Ishikawa (cell line): ENCODE results near the gene CLDN6.

ENCODE experiments used
- CEBPB ChIP-seq: IDR thresholded peaks from 2 replicates; pipeline ENCODE4 v1.6.1; 2012
- CREB1 ChIP-seq: IDR thresholded peaks from 2 replicates; pipeline ENCODE4 v1.6.1; 2012; ENCODE audit warnings: low read depth
- EGR1 ChIP-seq: IDR thresholded peaks from 2 replicates; pipeline ENCODE4 v1.6.1; 2012
- EP300 ChIP-seq: IDR thresholded peaks from 2 replicates; pipeline ENCODE4 v1.6.1; 2012; ENCODE audit warnings: borderline replicate concordance
- FOXM1 ChIP-seq: IDR thresholded peaks from 2 replicates; pipeline ENCODE4 v1.6.1; 2012; ENCODE audit warnings: low read depth, borderline replicate concordance
- NFIC ChIP-seq: IDR thresholded peaks from 2 replicates; pipeline ENCODE4 v1.6.1; 2012
- RAD21 ChIP-seq: IDR thresholded peaks from 2 replicates; pipeline ENCODE4 v1.6.1; 2012; ENCODE audit warnings: low read depth
- TAF1 ChIP-seq: IDR thresholded peaks from 2 replicates; pipeline ENCODE4 v1.6.1; 2012; ENCODE audit warnings: low read depth, mild to moderate bottlenecking
- TCF12 ChIP-seq: IDR thresholded peaks from 2 replicates; pipeline ENCODE4 v1.6.1; 2012; ENCODE audit warnings: low read depth
- TEAD4 ChIP-seq: IDR thresholded peaks from 2 replicates; pipeline ENCODE4 v1.6.1; 2012
- USF1 ChIP-seq: IDR thresholded peaks from 2 replicates; pipeline ENCODE4 v1.6.1; 2012
- YY1 ChIP-seq: IDR thresholded peaks from 2 replicates; pipeline ENCODE4 v1.6.1; 2012; ENCODE audit warnings: low read depth
- ZBTB7A ChIP-seq: IDR thresholded peaks from 2 replicates; pipeline ENCODE4 v1.6.1; 2012; ENCODE audit warnings: low read depth
- TF ChIP-seq, protein P1 (sequence below): IDR thresholded peaks from 2 replicates; pipeline ENCODE4 v1.6.1; 2012; ENCODE audit warnings: low read depth, mild to moderate bottlenecking
- TF ChIP-seq, protein P2 (sequence below): IDR thresholded peaks from 2 replicates; pipeline ENCODE4 v1.6.1; 2012

Gene CLDN6

GRCh38 chr16:2976201-2976600 is 41.8 kb downstream of the CLDN6 start:
- TF ChIP-seq CEBPB (no peak), TEAD4 (no peak), TCF12 (no peak), ZBTB7A (no peak), USF1 (no peak), CREB1 (no peak), RAD21 (no peak), FOXM1 (no peak), YY1 (no peak), EP300 (no peak), EGR1 (no peak), NFIC (no peak), TAF1 (no peak)
- TF ChIP-seq, protein P1, sequence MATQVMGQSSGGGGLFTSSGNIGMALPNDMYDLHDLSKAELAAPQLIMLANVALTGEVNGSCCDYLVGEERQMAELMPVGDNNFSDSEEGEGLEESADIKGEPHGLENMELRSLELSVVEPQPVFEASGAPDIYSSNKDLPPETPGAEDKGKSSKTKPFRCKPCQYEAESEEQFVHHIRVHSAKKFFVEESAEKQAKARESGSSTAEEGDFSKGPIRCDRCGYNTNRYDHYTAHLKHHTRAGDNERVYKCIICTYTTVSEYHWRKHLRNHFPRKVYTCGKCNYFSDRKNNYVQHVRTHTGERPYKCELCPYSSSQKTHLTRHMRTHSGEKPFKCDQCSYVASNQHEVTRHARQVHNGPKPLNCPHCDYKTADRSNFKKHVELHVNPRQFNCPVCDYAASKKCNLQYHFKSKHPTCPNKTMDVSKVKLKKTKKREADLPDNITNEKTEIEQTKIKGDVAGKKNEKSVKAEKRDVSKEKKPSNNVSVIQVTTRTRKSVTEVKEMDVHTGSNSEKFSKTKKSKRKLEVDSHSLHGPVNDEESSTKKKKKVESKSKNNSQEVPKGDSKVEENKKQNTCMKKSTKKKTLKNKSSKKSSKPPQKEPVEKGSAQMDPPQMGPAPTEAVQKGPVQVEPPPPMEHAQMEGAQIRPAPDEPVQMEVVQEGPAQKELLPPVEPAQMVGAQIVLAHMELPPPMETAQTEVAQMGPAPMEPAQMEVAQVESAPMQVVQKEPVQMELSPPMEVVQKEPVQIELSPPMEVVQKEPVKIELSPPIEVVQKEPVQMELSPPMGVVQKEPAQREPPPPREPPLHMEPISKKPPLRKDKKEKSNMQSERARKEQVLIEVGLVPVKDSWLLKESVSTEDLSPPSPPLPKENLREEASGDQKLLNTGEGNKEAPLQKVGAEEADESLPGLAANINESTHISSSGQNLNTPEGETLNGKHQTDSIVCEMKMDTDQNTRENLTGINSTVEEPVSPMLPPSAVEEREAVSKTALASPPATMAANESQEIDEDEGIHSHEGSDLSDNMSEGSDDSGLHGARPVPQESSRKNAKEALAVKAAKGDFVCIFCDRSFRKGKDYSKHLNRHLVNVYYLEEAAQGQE: no peak
- TF ChIP-seq, protein P2, sequence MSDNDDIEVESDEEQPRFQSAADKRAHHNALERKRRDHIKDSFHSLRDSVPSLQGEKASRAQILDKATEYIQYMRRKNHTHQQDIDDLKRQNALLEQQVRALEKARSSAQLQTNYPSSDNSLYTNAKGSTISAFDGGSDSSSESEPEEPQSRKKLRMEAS: no peak

- TF ChIP-seq ZBTB7A: no peak
- TF ChIP-seq NFIC: no peak
- TF ChIP-seq TCF12: no peak
Measured at GRCh38 chr16:2975161-2975795, 42.7 kb downstream of the CLDN6 start.

GRCh38 chr16:2974319-2975056 is 43.5 kb downstream of the CLDN6 start:
- TF ChIP-seq, protein P1: no peak
- TF ChIP-seq USF1 (no peak), ZBTB7A (no peak), EP300 (no peak), TEAD4 (no peak), YY1 (no peak), CEBPB (no peak), CREB1 (no peak), FOXM1 (no peak)
- TF ChIP-seq, protein P2: no peak

DNA sequence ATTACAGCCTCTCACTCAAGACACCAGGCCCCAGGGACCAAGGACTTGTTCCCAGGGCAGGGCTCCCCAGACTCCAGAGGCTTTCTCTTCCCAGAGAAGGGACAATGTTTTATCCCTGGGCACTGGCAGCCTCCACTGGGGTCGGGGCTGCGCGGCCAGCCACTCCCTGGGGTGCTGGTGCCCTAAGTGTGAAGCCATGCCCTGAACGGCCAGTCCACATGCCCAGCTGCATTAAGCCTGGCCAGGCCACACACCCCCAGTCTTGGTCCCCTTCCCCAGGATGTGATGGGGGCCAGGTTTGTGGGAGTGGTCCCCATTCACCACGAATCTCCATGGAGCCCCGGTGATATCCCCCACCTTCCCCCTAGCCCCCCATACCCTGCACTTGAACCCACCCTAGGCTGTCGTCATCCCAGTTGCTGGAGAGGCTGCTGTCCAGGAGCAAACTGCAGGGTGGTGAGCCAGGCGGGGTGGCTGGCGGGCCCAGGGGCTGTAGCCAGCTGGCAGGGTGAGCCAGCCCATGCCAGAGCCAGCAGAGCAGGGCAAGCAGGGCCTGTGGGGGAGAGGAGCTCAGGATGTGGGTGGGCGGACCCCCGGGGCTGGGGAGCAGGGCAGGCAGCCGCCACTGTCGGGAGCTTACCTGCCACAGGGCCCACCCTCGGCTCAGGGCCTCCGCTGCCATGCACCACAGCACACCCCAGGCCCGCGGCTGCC is 44.2 kb downstream of the CLDN6 start:
- TF ChIP-seq FOXM1 (no peak), ZBTB7A (no peak), RAD21 (no peak), CREB1 (no peak), USF1 (no peak), TCF12 (no peak), TAF1 (no peak), YY1 (no peak), EGR1 (no peak), EP300 (no peak), TEAD4 (no peak), NFIC (no peak), CEBPB (no peak)
- TF ChIP-seq, protein P1: no peak
- TF ChIP-seq, protein P2: no peak
